ACC112 (cell line): ENCODE results near the gene PXT1.
A peak's percentile ranks its signal among the peaks of the same experiment; 100 is the strongest.
"Not testable (repeated sequence)": the region's sequence is repeated elsewhere in the genome, so short reads cannot be mapped to it uniquely, and the experiment has no call there.

Source experiments
- H2AFZ ChIP-seq: fragments of 200-600 bp; sonication (generic); one replicate; pipeline ENCODE4 v1.6.0; 2017; ENCODE audit warnings: antibody characterized with exemption, low read length; ENCODE audit not compliant: unreplicated experiment
- H3K27ac ChIP-seq: fragments of 200-600 bp; sonication (generic); 2 replicates; pipeline ENCODE4 v1.5.1; 2014; ENCODE audit warnings: low read depth, mild to moderate bottlenecking, antibody characterized with exemption, low read length, moderate library complexity
- H3K27me3 ChIP-seq: fragments of 200-600 bp; sonication (generic); 2 replicates; pipeline ENCODE4 v1.6.1; 2014; ENCODE audit warnings: mild to moderate bottlenecking, antibody characterized with exemption, low read length, moderate library complexity, mixed read lengths; ENCODE audit not compliant: insufficient read depth
- H3K36me3 ChIP-seq: fragments of 200-600 bp; sonication (generic); 2 replicates; pipeline ENCODE4 v1.6.1; 2016; ENCODE audit warnings: mild to moderate bottlenecking, antibody characterized with exemption, low read length, moderate library complexity, mixed read lengths; ENCODE audit not compliant: insufficient read depth
- H3K4me1 ChIP-seq: fragments of 200-600 bp; sonication (generic); one replicate; pipeline ENCODE4 v1.6.1; 2016; ENCODE audit warnings: low read length, mixed read lengths; ENCODE audit not compliant: insufficient read depth, unreplicated experiment, control insufficient read depth
- H3K4me3 ChIP-seq: fragments of 200-600 bp; sonication (generic); 2 replicates; pipeline ENCODE4 v1.5.1; 2014; ENCODE audit warnings: mild to moderate bottlenecking, low read depth, low read length
- H3K79me2 ChIP-seq: fragments of 200-600 bp; sonication (generic); one replicate; pipeline ENCODE4 v1.6.0; 2016; ENCODE audit warnings: low read length; ENCODE audit not compliant: control insufficient read depth, unreplicated experiment, insufficient read depth

The PXT1 gene, protein sequence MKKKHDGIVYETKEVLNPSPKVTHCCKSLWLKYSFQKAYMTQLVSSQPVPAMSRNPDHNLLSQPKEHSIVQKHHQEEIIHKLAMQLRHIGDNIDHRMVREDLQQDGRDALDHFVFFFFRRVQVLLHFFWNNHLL

GRCh38 chr6:36442671-36443470, at the start of gene PXT1, which contains the start of gene KCTD20:
TSS of gene PXT1 (minus strand) at chr6:36442854. CDS start at chr6:36426082, 16,772 bp downstream.
TSS of gene KCTD20 (plus strand) at chr6:36443000. CDS start at chr6:36470098, 27,098 bp downstream.
- Histone ChIP-seq H3K36me3 (peaks cover 4% of the 10 kb centered on the region; the same call in 1 of the 2 replicates), H3K79me2 (peaks cover 45% of the 10 kb centered on the region), H3K27me3 (no peaks in the 10 kb centered on the region)

GRCh38 chr6:36492092-36492491, 49.4 kb upstream of the PXT1 start:
- H2AFZ ChIP-seq: no peak overlapping the region
- no peaks in the 10 kb centered on the region for H3K4me1 ChIP-seq
- no peak overlapping the region for H3K4me3 ChIP-seq
- H3K36me3 ChIP-seq: peaks cover 30% of the 10 kb centered on the region
- H3K27ac ChIP-seq: no peak overlapping the region
- H3K79me2 ChIP-seq: no peaks in the 10 kb centered on the region
- no peaks in the 10 kb centered on the region for H3K27me3 ChIP-seq

More at GRCh38 chr6:36442671-36443470, at the start of gene PXT1, which contains the start of gene KCTD20:
- Histone ChIP-seq H3K27ac (peak within 1 kb of the TSS; percentile 99), H2AFZ (peak within 1 kb of the TSS; percentile 80), H3K4me1 (peaks cover 33% of the 10 kb centered on the region), H3K4me3 (peak within 1 kb of the TSS; percentile 94)

- peaks cover 27% of the 10 kb centered on the region for H3K36me3 ChIP-seq
- H3K27ac ChIP-seq: no peak overlapping the region
- H2AFZ ChIP-seq: no peak overlapping the region
- no peak overlapping the region for H3K4me3 ChIP-seq
- H3K4me1 ChIP-seq: no peaks in the 10 kb centered on the region
- H3K79me2 ChIP-seq: no peaks in the 10 kb centered on the region
- H3K27me3 ChIP-seq: no peaks in the 10 kb centered on the region
These were observed 48.8 kb upstream of the PXT1 start for GRCh38 chr6:36491378-36491965.

GRCh38 chr6:36489426-36489825, 46.8 kb upstream of the PXT1 start:
- Histone ChIP-seq H3K27ac (no peak overlapping the region), H2AFZ (no peak overlapping the region), H3K79me2 (no peaks in the 10 kb centered on the region), H3K27me3 (no peaks in the 10 kb centered on the region), H3K4me1 (no peaks in the 10 kb centered on the region), H3K36me3 (peaks cover 21% of the 10 kb centered on the region; the same call in 1 of the 2 replicates), H3K4me3 (no peak overlapping the region)

- Histone ChIP-seq H3K27me3 (no peaks in the 10 kb centered on the region), H3K4me3 (no peak overlapping the region), H3K4me1 (no peaks in the 10 kb centered on the region), H3K79me2 (no peaks in the 10 kb centered on the region), H2AFZ (no peak overlapping the region), H3K36me3 (peaks cover 15% of the 10 kb centered on the region; the same call in 1 of the 2 replicates), H3K27ac (no peak overlapping the region)
These were observed 45.6 kb upstream of the PXT1 start for GRCh38 chr6:36488221-36488620.

GRCh38 chr6:36487698-36488097, 45.0 kb upstream of the PXT1 start:
- Histone ChIP-seq H3K36me3 (peaks cover 15% of the 10 kb centered on the region; the same call in 1 of the 2 replicates), H3K27me3 (no peaks in the 10 kb centered on the region), H2AFZ (no peak overlapping the region), H3K27ac (no peak overlapping the region), H3K79me2 (no peaks in the 10 kb centered on the region), H3K4me3 (no peak overlapping the region), H3K4me1 (no peaks in the 10 kb centered on the region)

DNA sequence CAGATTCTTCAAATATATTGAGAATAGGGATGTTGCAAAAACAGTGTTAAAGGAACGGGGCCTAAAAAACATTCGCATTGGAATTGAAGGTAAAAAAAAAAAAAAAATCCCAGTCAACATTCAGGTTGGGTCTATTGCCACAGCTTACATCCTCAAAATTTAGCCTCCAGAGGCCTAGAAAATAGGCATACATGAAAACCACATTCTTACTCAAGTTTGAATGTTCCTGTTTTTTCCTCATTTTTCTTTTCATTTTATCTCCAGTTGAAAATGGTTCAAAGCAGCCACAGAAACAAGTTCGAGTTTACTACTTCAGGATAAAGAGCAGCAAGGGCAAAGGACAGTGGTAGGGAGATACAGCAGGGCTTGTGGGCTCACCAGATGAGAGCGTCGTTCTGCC, 42.1 kb upstream of the PXT1 start:
- no peak overlapping the region for H3K27ac ChIP-seq
- H2AFZ ChIP-seq: no peak overlapping the region
- H3K4me3 ChIP-seq: no peak overlapping the region
- H3K79me2 ChIP-seq: no peaks in the 10 kb centered on the region
- H3K4me1 ChIP-seq: no peaks in the 10 kb centered on the region
- H3K36me3 ChIP-seq: peaks cover 18% of the 10 kb centered on the region
- H3K27me3 ChIP-seq: no peaks in the 10 kb centered on the region

- not testable (repeated sequence) for H3K27ac ChIP-seq, H3K27me3 ChIP-seq, H3K79me2 ChIP-seq, H3K4me3 ChIP-seq, H2AFZ ChIP-seq, H3K4me1 ChIP-seq
- peaks cover 29% of the 10 kb centered on the region for H3K36me3 ChIP-seq
These were observed 40.7 kb upstream of the PXT1 start for GRCh38 chr6:36483326-36483725.

GRCh38 chr6:36479256-36479655, 36.6 kb upstream of the PXT1 start:
- Histone ChIP-seq H3K27ac (no peak overlapping the region), H3K4me3 (no peak overlapping the region), H3K36me3 (peaks cover 27% of the 10 kb centered on the region), H3K27me3 (no peaks in the 10 kb centered on the region), H3K79me2 (no peaks in the 10 kb centered on the region), H3K4me1 (no peaks in the 10 kb centered on the region), H2AFZ (no peak overlapping the region)

DNA sequence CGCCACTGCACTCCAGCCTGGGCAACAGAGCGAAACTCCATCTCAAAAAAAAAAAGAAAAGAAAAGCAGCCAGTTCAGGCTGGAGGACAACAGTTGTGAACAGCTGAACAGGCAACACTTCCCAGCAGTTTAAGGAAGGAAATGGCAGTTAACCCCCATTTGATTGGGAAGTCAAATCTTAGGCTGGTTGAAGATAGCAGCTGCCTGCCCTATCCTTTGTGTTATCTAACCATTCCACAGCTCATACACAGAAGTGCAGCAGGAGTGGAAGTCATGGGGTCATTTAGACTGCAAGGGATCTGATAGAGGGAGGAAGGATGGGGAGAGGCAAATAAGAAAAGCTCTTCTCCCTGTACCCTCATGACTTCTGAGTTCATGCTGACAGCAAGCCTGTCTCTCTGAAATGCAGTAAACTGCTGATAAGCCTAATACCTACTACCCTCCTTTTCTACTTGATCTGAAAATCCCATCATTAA, 35.4 kb upstream of the PXT1 start:
- Histone ChIP-seq H3K79me2 (no peaks in the 10 kb centered on the region), H3K36me3 (peaks cover 27% of the 10 kb centered on the region), H3K4me3 (no peak overlapping the region), H2AFZ (no peak overlapping the region), H3K27me3 (no peaks in the 10 kb centered on the region), H3K27ac (no peak overlapping the region), H3K4me1 (no peaks in the 10 kb centered on the region)
